C4-2B (cell line): ENCODE results near the gene RPS21.

Experiments used
- H3K27ac ChIP-seq: fragments of 450-650 bp; 2 replicates; pipeline ENCODE4 v1.5.1; 2017
- ZFX ChIP-seq: fragments of 450-650 bp; IDR thresholded peaks from 2 replicates; pipeline ENCODE4 v1.6.1; 2017
- TF ChIP-seq, protein P1 (sequence below): fragments of 450-650 bp; conservative IDR thresholded peaks from 2 replicates; pipeline ENCODE4 v1.5.1; 2017; ENCODE audit warnings: mild to moderate bottlenecking

RPS21 gene

GRCh38 chr20:62426699-62427131 lies 39.8 kb downstream of the RPS21 start:
- peak overlapping the region; percentile 80 for H3K27ac ChIP-seq
- TF ChIP-seq, protein P1, sequence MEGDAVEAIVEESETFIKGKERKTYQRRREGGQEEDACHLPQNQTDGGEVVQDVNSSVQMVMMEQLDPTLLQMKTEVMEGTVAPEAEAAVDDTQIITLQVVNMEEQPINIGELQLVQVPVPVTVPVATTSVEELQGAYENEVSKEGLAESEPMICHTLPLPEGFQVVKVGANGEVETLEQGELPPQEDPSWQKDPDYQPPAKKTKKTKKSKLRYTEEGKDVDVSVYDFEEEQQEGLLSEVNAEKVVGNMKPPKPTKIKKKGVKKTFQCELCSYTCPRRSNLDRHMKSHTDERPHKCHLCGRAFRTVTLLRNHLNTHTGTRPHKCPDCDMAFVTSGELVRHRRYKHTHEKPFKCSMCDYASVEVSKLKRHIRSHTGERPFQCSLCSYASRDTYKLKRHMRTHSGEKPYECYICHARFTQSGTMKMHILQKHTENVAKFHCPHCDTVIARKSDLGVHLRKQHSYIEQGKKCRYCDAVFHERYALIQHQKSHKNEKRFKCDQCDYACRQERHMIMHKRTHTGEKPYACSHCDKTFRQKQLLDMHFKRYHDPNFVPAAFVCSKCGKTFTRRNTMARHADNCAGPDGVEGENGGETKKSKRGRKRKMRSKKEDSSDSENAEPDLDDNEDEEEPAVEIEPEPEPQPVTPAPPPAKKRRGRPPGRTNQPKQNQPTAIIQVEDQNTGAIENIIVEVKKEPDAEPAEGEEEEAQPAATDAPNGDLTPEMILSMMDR = no peak
- TF ChIP-seq ZFX = no peak; the same call in 1 of the 2 replicates

GRCh38 chr20:62427172-62428001 lies 40.5 kb downstream of the RPS21 start, which contains the start of gene RBBP8NL:
Gene RBBP8NL, minus strand, starts transcription at chr20:62427539. Its CDS starts 7,892 bp downstream, at chr20:62419647.
- peak within 1 kb of the TSS; percentile 80 for H3K27ac ChIP-seq
- no peak for TF ChIP-seq ZFX
- TF ChIP-seq, protein P1 = no peak

- TF ChIP-seq, protein P1 = no peak
- TF ChIP-seq ZFX = no peak
- peak overlapping the region; percentile 80 for H3K27ac ChIP-seq
Observed at GRCh38 chr20:62428002-62428372, 41.1 kb downstream of the RPS21 start.

DNA sequence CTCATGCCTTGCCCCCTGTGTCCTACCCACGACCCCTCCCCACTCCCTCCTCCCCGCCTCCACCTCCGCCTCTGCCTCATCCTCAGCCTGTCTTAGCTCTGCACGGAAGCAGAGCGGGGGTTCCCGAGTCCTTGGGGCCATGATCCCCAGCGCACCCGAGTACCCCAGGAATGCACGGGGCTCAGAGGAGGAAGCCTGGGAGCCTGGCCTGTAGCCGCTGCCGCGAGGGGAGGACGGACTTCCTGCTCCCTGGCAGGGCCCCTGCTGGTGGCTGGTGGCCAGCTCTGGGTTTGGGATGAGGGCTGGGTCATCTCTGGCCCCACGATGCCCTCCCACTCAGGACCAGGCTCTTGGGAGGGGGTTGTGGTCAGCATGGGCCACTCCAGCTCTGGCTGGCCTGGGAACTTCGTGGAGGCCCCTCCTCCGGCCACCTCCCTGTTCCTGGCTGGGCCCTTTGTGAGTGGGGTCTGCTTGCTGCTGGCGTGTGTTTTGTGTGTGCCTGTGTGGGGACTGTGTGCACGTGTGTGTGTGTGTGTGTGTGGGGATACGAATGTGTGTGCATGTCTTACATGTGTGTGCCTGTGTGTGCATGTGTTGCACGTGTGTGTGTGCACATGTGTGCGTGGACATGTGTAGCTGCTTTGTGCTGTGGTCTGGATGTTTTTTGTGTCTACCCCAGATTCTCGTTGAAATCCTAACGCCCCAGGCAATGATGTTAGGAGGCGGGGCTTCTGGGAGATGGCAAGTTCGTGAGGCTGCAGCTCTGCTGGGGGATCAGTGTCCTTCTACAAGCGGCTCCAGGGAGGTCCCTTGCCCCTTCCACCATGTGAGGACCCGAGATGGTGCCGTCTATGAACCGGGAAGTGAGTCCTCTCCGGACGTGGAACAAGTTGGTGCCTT lies 41.7 kb downstream of the RPS21 start:
- H3K27ac ChIP-seq = peak overlapping the region; percentile 80
- TF ChIP-seq, protein P1 = no peak
- TF ChIP-seq ZFX = no peak

GRCh38 chr20:62429455-62430310 lies 42.8 kb downstream of the RPS21 start:
- TF ChIP-seq ZFX = no peak
- TF ChIP-seq, protein P1 = no peak
- no peak overlapping the region for H3K27ac ChIP-seq

DNA sequence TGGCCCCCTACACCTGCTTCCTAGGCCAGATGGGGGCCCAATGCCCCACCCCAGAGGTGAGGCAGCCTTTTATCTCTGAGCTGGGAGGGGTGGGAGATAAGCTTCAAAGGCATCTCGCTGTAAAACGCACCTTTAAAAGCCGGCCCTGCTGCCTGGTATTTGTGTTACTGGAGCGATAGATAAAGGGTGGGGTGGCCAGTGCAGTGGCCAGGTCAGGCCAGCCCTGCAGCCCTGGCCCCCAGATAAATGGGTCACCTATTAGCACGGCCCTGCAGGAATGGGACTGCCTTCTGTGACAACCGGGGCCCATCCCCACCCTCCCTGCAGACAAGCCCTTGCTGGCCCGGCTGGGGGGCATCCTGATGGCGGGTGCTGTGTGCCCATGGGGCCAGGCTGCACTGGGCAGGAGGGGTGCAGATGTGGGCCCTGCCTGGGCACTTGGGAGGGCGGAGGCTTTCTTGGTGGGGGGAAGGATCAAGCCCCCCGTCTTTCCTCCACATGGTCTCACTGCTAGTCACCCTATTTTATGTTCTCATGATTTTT lies 43.5 kb downstream of the RPS21 start:
- TF ChIP-seq, protein P1 = no peak
- no peak for TF ChIP-seq ZFX

More for the DNA sequence above, 43.5 kb downstream of the RPS21 start:
- no peak overlapping the region for H3K27ac ChIP-seq
